ENCODE measurements around the gene SHISA9. TPM values are rescaled to one million over a fixed set of nuclear protein-coding genes. Genes with fewer than 3 reads are reported as not detected.

Gene SHISA9
- total RNA-seq, 4 donors from 2014 or later: 3.6 to 10.8 (median 4.6) TPM

DNA sequence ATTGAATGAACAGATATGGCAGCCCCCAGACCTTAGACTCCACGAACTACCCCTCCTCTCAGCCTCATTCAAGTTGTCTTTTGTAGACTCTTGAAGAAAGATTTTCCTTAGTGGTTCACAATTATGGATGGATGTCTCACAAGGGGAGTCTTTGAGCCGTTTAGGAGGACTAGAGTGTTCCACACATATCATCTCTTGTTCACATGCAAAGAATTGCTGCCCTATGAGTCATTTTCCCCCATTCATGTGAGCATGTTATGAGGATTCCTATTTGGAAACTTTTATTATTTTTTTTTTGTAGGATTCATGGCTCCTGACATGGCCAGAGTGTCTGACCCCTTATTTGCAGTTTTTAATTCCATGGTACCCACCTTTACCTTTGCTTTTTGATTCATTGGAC, 237.1 kb downstream of the SHISA9 start:
- Histone ChIP-seq H3K4me3 (no peak overlapping the region), H3K27me3 (no peaks in the 10 kb centered on the region), H3K9me3 (peaks cover 0 to 8% (median 0%) of the 10 kb centered on the region in 4 donors), H3K27ac (replicated peaks in 1 of 4) (no peak overlapping the region), H3K4me1 (no peaks in the 10 kb centered on the region), H3K36me3 (no peaks in the 10 kb centered on the region)
- no peak for DNase-seq (ENCODE audit: extremely low spot score)
- 48% methylated on average over 2 of the region's 2 CpGs for WGBS
- no peak for TF ChIP-seq POLR2A (IDR thresholded peaks at IDR 0.05; ENCODE audit: low read depth)
- no peak for TF ChIP-seq EP300 (IDR thresholded peaks at IDR 0.05)
- no peak for TF ChIP-seq POLR2AphosphoS5 (IDR thresholded peaks at IDR 0.05)
- intact Hi-C loops (cut with DNase I): no loop called here

GRCh38 chr16:13139661-13140241, 238.4 kb downstream of the SHISA9 start:
- H3K4me1 ChIP-seq: no peaks in the 10 kb centered on the region
- DNase-seq (ENCODE audit: extremely low spot score): no peak
- peaks cover 0 to under 1% (median 0%) of the 10 kb centered on the region in 4 donors for H3K9me3 ChIP-seq
- no peak overlapping the region for H3K4me3 ChIP-seq
- no peaks in the 10 kb centered on the region for H3K36me3 ChIP-seq
- H3K27me3 ChIP-seq: no peaks in the 10 kb centered on the region
- intact Hi-C loops (cut with DNase I): no loop called here
- no peak overlapping the region for H3K27ac ChIP-seq (replicated peaks in 1 of 4)
- 77% methylated on average over 3 of the region's 3 CpGs for WGBS
- TF ChIP-seq POLR2AphosphoS5 (IDR thresholded peaks at IDR 0.05) (no peak), CTCF (IDR thresholded peaks at IDR 0.05) (no peak), EP300 (IDR thresholded peaks at IDR 0.05) (no peak), POLR2A (IDR thresholded peaks at IDR 0.05; ENCODE audit: low read depth) (no peak)

DNA sequence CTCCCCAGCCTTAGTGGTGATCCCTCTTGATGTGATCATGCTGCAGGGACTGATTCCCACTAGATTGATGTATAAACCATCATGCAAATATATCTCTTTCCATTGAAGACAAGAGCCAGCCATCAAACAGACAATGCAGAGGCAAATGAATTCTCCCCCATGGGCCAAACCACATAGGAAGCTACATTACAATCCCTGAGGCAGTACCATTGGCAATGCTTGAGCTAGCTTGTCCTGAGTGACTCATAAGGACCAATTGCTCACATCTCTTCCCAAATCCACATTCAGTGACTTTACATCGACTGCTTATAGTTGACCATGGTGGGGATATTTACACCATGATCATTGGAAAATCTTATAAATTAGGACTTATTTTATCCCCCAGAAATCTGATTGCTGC, 242.2 kb downstream of the SHISA9 start:
- TF ChIP-seq POLR2AphosphoS5 (IDR thresholded peaks at IDR 0.05) (no peak), POLR2A (IDR thresholded peaks at IDR 0.05; ENCODE audit: low read depth) (no peak), EP300 (IDR thresholded peaks at IDR 0.05) (no peak), CTCF (IDR thresholded peaks at IDR 0.05) (no peak)
- 95% methylated on average over 1 of the region's 1 CpG for WGBS

DNA sequence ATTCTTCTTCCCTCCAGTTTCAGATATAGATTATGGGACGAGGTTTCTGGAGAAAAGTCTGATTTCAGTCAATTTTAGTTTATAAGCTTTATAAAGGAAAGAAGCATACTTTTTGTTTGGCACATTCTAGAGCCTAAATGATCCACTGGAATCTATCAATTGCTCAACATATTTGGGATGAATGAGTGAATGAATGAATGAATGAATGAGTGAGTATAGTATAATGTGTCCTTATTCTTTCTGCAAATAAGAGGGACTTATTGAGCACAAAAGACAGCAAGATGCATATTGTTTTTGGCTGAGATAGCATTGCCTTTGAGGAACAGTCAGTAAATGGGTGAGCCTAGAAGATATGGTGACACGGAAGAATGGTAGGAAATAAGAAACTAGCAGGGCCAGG, 245.4 kb downstream of the SHISA9 start:
- H3K27ac ChIP-seq (replicated peaks in 1 of 4): no peak overlapping the region
- H3K4me3 ChIP-seq: no peak overlapping the region
- DNase-seq (ENCODE audit: extremely low spot score): no peak
- TF ChIP-seq POLR2AphosphoS5 (IDR thresholded peaks at IDR 0.05) (no peak), POLR2A (IDR thresholded peaks at IDR 0.05; ENCODE audit: low read depth) (no peak), EP300 (IDR thresholded peaks at IDR 0.05) (no peak), CTCF (IDR thresholded peaks at IDR 0.05) (no peak)
- intact Hi-C loops (cut with DNase I): no loop called here
- H3K4me1 ChIP-seq: no peaks in the 10 kb centered on the region
- no peaks in the 10 kb centered on the region for H3K36me3 ChIP-seq
- WGBS: 57% methylated on average over 2 of the region's 2 CpGs
- no peaks in the 10 kb centered on the region for H3K27me3 ChIP-seq
- no peaks in the 10 kb centered on the region for H3K9me3 ChIP-seq

More for the DNA sequence above, 242.2 kb downstream of the SHISA9 start:
- intact Hi-C loops (cut with DNase I): no loop called here
- no peaks in the 10 kb centered on the region for H3K36me3 ChIP-seq
- H3K27ac ChIP-seq (replicated peaks in 1 of 4): no peak overlapping the region
- H3K9me3 ChIP-seq: no peaks in the 10 kb centered on the region
- DNase-seq (ENCODE audit: extremely low spot score): no peak
- no peak overlapping the region for H3K4me3 ChIP-seq
- H3K4me1 ChIP-seq: no peaks in the 10 kb centered on the region
- no peaks in the 10 kb centered on the region for H3K27me3 ChIP-seq

DNA sequence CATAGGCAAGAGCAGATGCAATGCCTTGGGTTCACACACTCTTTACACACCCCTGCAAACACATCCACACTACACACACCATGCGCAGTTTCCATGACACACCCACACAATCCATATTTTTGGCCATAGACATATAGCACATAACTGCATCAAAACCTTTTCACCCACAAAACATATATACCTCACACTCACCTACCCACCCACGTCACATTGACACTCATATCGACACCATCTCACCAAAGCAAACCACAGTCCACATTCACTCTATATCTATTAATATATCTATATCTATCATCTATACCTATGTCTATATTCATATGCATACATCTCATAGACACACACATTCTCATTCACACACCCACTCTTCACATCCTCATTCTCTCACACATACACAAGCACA, 246.9 kb downstream of the SHISA9 start:
- Histone ChIP-seq H3K9me3 (no peaks in the 10 kb centered on the region), H3K36me3 (no peaks in the 10 kb centered on the region), H3K27me3 (no peaks in the 10 kb centered on the region), H3K4me3 (no peak overlapping the region), H3K27ac (replicated peaks in 1 of 4) (no peak overlapping the region), H3K4me1 (no peaks in the 10 kb centered on the region)
- intact Hi-C loops (cut with DNase I): no loop called here
- no peak for DNase-seq (ENCODE audit: extremely low spot score)
- WGBS: 89% methylated on average over 3 of the region's 3 CpGs
- no peak for TF ChIP-seq EP300 (IDR thresholded peaks at IDR 0.05)
- TF ChIP-seq POLR2AphosphoS5 (IDR thresholded peaks at IDR 0.05): no peak
- TF ChIP-seq CTCF (IDR thresholded peaks at IDR 0.05): no peak
- no peak for TF ChIP-seq POLR2A (IDR thresholded peaks at IDR 0.05; ENCODE audit: low read depth)

Data from esophagus muscularis mucosa (tissue), 4 donors.